Measurements from ENCODE around the gene EDEM1. TPM values are rescaled to one million over a fixed set of nuclear protein-coding genes. Genes with fewer than 3 reads are reported as not detected.

The EDEM1 gene
- total RNA-seq, 3 donors from 2014 or later (not counting 1 experiment from before 2014, with no cell fraction given), result 55.3 to 64.2 (median 59.9) TPM

- ATAC-seq, result no peak
- Histone ChIP-seq H3K27ac (ENCODE audit: low read length) (no peak overlapping the region), H3K4me1 (ENCODE audit: control insufficient read depth, insufficient read depth, low read length) (peaks cover 15% of the 10 kb centered on the region), H3K9me3 (ENCODE audit: control insufficient read depth, insufficient read depth, low read length) (no peaks in the 10 kb centered on the region), H3K27me3 (ENCODE audit: control insufficient read depth, insufficient read depth, low read length) (no peaks in the 10 kb centered on the region), H3K4me3 (ENCODE audit: low read length) (no peak overlapping the region), H3K36me3 (ENCODE audit: control insufficient read depth, insufficient read depth, low read length) (peaks cover 10% of the 10 kb centered on the region)
- intact Hi-C loops (cut with micrococcal nuclease), result no loop called here
- H3K36me3 Mint-ChIP-seq, result peaks cover 11% of the 10 kb centered on the region
- H3K27me3 Mint-ChIP-seq (ENCODE audit: low read depth in 2 of 2), result no peaks in the 10 kb centered on the region
- no peaks in the 10 kb centered on the region for H3K9me3 Mint-ChIP-seq
- 74% methylated on average over 6 of the region's 6 CpGs for WGBS (ENCODE audit: insufficient coverage)
- no peak overlapping the region for H3K27ac Mint-ChIP-seq
- no peak for DNase-seq
- H3K4me3 Mint-ChIP-seq, result no peak overlapping the region
- H3K4me1 Mint-ChIP-seq, result peaks cover 21 to 23% of the 10 kb centered on the region in 2 donors
- TF ChIP-seq CTCF (IDR thresholded peaks at IDR 0.05), result no peak
Observed at GRCh38 chr3:5184499-5184898, 3.0 kb upstream of the EDEM1 start.

- ATAC-seq, result no peak
- peaks cover 18% of the 10 kb centered on the region for H3K4me1 ChIP-seq (ENCODE audit: control insufficient read depth, insufficient read depth, low read length)
Observed at GRCh38 chr3:5185093-5185673, 2.3 kb upstream of the EDEM1 start.

GRCh38 chr3:5186089-5186857 lies 1.2 kb upstream of the EDEM1 start:
- Mint-ChIP-seq H3K9me3 (no peaks in the 10 kb centered on the region), H3K4me1 (peaks cover 29 to 34% of the 10 kb centered on the region in 2 donors), H3K27me3 (ENCODE audit: low read depth in 2 of 2) (no peaks in the 10 kb centered on the region), H3K27ac (peak overlapping the region; percentile 58 to 91), H3K36me3 (no peaks in the 10 kb centered on the region), H3K4me3 (peak overlapping the region; percentile 98)
- no peak overlapping the region for H3K27ac ChIP-seq (ENCODE audit: low read length)
- peaks cover 24% of the 10 kb centered on the region for H3K4me1 ChIP-seq (ENCODE audit: control insufficient read depth, insufficient read depth, low read length)
- no peak for TF ChIP-seq CTCF (IDR thresholded peaks at IDR 0.05)
- no peak for ATAC-seq
- DNase-seq, result peak in 1 of 2 donors; percentile 29
- H3K4me3 ChIP-seq (ENCODE audit: low read length), result peak overlapping the region; percentile 86
- no peaks in the 10 kb centered on the region for H3K9me3 ChIP-seq (ENCODE audit: control insufficient read depth, insufficient read depth, low read length)
- intact Hi-C loops (cut with micrococcal nuclease), result no loop called here
- H3K36me3 ChIP-seq (ENCODE audit: control insufficient read depth, insufficient read depth, low read length), result no peaks in the 10 kb centered on the region
- H3K27me3 ChIP-seq (ENCODE audit: control insufficient read depth, insufficient read depth, low read length), result no peaks in the 10 kb centered on the region
- WGBS (ENCODE audit: insufficient coverage), result 51% methylated on average over 3 of the region's 6 CpGs

More at GRCh38 chr3:5185093-5185673, 2.3 kb upstream of the EDEM1 start:
- peaks cover 10% of the 10 kb centered on the region for H3K36me3 ChIP-seq (ENCODE audit: control insufficient read depth, insufficient read depth, low read length)
- Mint-ChIP-seq H3K9me3 (no peaks in the 10 kb centered on the region), H3K4me3 (no peak overlapping the region), H3K27me3 (ENCODE audit: low read depth in 2 of 2) (no peaks in the 10 kb centered on the region), H3K4me1 (peaks cover 24 to 30% of the 10 kb centered on the region in 2 donors), H3K36me3 (peaks cover 4% of the 10 kb centered on the region), H3K27ac (peak overlapping the region in 1 of 2 donors; percentile 21)
- H3K4me3 ChIP-seq (ENCODE audit: low read length), result no peak overlapping the region
- intact Hi-C loops (cut with micrococcal nuclease), result no loop called here
- no peak overlapping the region for H3K27ac ChIP-seq (ENCODE audit: low read length)
- no peak for TF ChIP-seq CTCF (IDR thresholded peaks at IDR 0.05)
- H3K27me3 ChIP-seq (ENCODE audit: control insufficient read depth, insufficient read depth, low read length), result no peaks in the 10 kb centered on the region
- DNase-seq, result no peak
- 75% methylated on average over 3 of the region's 5 CpGs for WGBS (ENCODE audit: insufficient coverage)
- no peaks in the 10 kb centered on the region for H3K9me3 ChIP-seq (ENCODE audit: control insufficient read depth, insufficient read depth, low read length)
